ENCODE results near the gene C5orf22.

DNA sequence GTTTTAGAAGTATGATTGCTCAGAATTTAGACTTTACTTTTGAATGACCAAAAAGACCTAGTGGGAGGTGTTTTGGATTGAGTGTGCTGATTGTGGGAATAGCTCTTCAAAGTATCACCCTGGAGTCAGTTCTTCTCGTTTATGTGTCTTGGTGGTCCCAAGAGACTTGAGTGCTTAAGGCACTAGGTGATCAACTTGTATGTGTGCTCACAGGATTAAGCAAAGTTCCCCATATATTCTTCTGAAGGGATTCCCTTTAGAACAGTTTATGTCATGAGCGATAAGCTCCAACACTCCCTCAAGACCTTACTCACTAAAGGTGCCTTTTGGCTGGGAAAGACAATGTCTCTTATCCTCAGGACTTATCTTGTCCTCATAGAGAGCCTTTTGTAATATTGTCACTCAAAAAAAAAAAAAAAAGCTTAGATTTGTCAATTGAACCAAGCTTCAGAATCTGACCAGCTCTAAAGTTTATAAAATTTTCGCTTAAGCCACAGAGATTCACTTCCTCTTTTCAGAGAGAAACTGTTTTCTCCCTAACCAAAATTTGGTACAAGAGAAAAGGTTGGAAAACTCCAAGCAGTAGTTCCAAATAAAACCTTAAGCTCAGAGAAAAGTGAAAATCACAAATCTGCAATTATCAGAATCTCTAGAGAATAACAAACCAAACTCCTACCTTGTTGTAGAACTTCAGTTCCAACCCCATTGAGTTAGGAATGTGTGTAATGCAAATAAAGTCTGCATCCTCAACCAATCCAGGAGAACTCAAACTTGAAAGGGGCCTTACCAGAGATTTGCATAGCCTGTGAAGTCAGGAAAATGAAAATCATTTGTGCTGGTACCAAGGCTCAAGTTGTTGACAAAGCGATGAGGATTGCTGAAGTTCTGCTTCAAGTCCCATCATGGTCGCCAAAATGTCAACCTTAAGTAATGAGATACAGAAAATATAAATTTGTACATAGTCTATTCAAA is 66.8 kb downstream of the C5orf22 start:
- TF ChIP-seq, protein P1, sequence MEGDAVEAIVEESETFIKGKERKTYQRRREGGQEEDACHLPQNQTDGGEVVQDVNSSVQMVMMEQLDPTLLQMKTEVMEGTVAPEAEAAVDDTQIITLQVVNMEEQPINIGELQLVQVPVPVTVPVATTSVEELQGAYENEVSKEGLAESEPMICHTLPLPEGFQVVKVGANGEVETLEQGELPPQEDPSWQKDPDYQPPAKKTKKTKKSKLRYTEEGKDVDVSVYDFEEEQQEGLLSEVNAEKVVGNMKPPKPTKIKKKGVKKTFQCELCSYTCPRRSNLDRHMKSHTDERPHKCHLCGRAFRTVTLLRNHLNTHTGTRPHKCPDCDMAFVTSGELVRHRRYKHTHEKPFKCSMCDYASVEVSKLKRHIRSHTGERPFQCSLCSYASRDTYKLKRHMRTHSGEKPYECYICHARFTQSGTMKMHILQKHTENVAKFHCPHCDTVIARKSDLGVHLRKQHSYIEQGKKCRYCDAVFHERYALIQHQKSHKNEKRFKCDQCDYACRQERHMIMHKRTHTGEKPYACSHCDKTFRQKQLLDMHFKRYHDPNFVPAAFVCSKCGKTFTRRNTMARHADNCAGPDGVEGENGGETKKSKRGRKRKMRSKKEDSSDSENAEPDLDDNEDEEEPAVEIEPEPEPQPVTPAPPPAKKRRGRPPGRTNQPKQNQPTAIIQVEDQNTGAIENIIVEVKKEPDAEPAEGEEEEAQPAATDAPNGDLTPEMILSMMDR (conservative IDR thresholded peaks at IDR 0.05; ENCODE audit: low read length), result no peak
- no peak for TF ChIP-seq EZH2phosphoT487 (IDR thresholded peaks at IDR 0.05; ENCODE audit: borderline replicate concordance, low read depth, low read length)

All from OCI-LY7 (cell line).